HUDEP-2 (cell line): ENCODE data around the gene STK40.
A peak's percentile ranks its signal among the peaks of the same experiment; 100 is the strongest.

Experiments used
- DNase-seq, 76 experiments: peaks; one replicate each; lab custom pipeline; 2025; ENCODE audit not compliant: unreplicated experiment in 76 of 76; lab: John Stamatoyannopoulos, UW

STK40 gene

GRCh38 chr1:36400514-36400824 lies 14.7 kb upstream of the STK40 start:
- no peak for DNase-seq

- DNase-seq, result no peak
These were observed 12.8 kb upstream of the STK40 start for GRCh38 chr1:36398370-36398977.

GRCh38 chr1:36397378-36398230 lies 11.9 kb upstream of the STK40 start, which contains the start of gene LSM10:
Gene LSM10, minus strand, starts transcription at chr1:36397908. Its CDS starts 3,779 bp downstream, at chr1:36394129.
- peak in 74 of 76 experiments; percentile 21 to 91 (median 78) for DNase-seq

GRCh38 chr1:36397083-36397377 lies 11.3 kb upstream of the STK40 start:
- DNase-seq, result no peak

- DNase-seq, result no peak
These were observed 10.6 kb upstream of the STK40 start for GRCh38 chr1:36396359-36396758.

- DNase-seq, result no peak
These were observed 8.0 kb upstream of the STK40 start for GRCh38 chr1:36393686-36394085.

- DNase-seq, result no peak
These were observed 7.1 kb upstream of the STK40 start for GRCh38 chr1:36392836-36393235.

GRCh38 chr1:36391271-36391670 lies 5.5 kb upstream of the STK40 start:
- no peak for DNase-seq

- DNase-seq, result no peak
These were observed 4.7 kb upstream of the STK40 start for GRCh38 chr1:36390411-36390810.

- DNase-seq, result no peak
These were observed 4.3 kb upstream of the STK40 start for GRCh38 chr1:36389999-36390398.

- no peak for DNase-seq
These were observed 3.5 kb upstream of the STK40 start for GRCh38 chr1:36389261-36389660.

GRCh38 chr1:36387141-36387949 lies 1.6 kb upstream of the STK40 start:
- DNase-seq, result peak in 1 of 76 experiments; percentile 38

- DNase-seq, result peak; percentile 62 to 97 (median 92)
These were observed 779 bp upstream of the STK40 start for GRCh38 chr1:36386265-36387140.

GRCh38 chr1:36384542-36385409 lies 948 bp downstream of the STK40 start:
- peak in 16 of 76 experiments; percentile 11 to 55 (median 24) for DNase-seq

GRCh38 chr1:36383240-36383639 lies 2.5 kb downstream of the STK40 start:
- no peak for DNase-seq

- no peak for DNase-seq
These were observed 3.1 kb downstream of the STK40 start for GRCh38 chr1:36382669-36383068.

- DNase-seq, result no peak
These were observed 3.5 kb downstream of the STK40 start for GRCh38 chr1:36382231-36382630.

GRCh38 chr1:36381405-36381804 lies 4.3 kb downstream of the STK40 start:
- DNase-seq, result no peak

- DNase-seq, result no peak
These were observed 4.9 kb downstream of the STK40 start for GRCh38 chr1:36380782-36381181.

GRCh38 chr1:36380143-36380619 lies 5.5 kb downstream of the STK40 start:
- no peak for DNase-seq
